Hepatocyte (in vitro differentiated cells): Measurements from ENCODE around the gene KCNMB1. TPM values are rescaled to one million over a fixed set of nuclear protein-coding genes. Genes with fewer than 3 reads are reported as not detected.

Experiments used
- DNase-seq: peaks from one replicate; pipeline ENCODE4 v3.0.0-alpha.2; 2016; ENCODE audit warnings: low spot score
- H2AFZ ChIP-seq: fragments of 200-600 bp; sonication (generic); 2 replicates; pipeline ENCODE4 v1.6.0; 2016; ENCODE audit warnings: antibody characterized with exemption, mild to moderate bottlenecking
- H3K27ac ChIP-seq: fragments of 200-600 bp; sonication (generic); 2 replicates; pipeline ENCODE4 v1.5.1; 2016; ENCODE audit warnings: mild to moderate bottlenecking
- H3K27me3 ChIP-seq: fragments of 200-600 bp; sonication (generic); 2 replicates; pipeline ENCODE4 v1.6.1; 2016
- H3K36me3 ChIP-seq: fragments of 200-600 bp; sonication (generic); replicated peaks from 2 replicates; pipeline ENCODE4 v1.5.1; 2016; ENCODE audit warnings: low read depth; ENCODE audit not compliant: insufficient read depth
- H3K4me1 ChIP-seq: fragments of 200-600 bp; sonication (generic); 2 replicates; pipeline ENCODE4 v1.5.1; 2016; ENCODE audit warnings: mild to moderate bottlenecking, moderate library complexity; ENCODE audit not compliant: insufficient read depth
- H3K4me2 ChIP-seq: fragments of 200-600 bp; sonication (generic); 2 replicates; pipeline ENCODE4 v1.6.0; 2016
- H3K4me3 ChIP-seq: fragments of 200-600 bp; sonication (generic); 2 replicates; pipeline ENCODE4 v1.5.1; 2016; ENCODE audit warnings: mild to moderate bottlenecking
- H3K79me2 ChIP-seq: fragments of 200-600 bp; sonication (generic); 2 replicates; pipeline ENCODE4 v1.6.0; 2017; ENCODE audit warnings: mild to moderate bottlenecking
- H3K9me2 ChIP-seq: fragments of 200-600 bp; sonication (generic); replicated peaks from 2 replicates; pipeline ENCODE4 v1.6.0; 2017; ENCODE audit warnings: mild to moderate bottlenecking; ENCODE audit not compliant: insufficient read depth
- H3K9me3 ChIP-seq: fragments of 200-600 bp; sonication (generic); 2 replicates; pipeline ENCODE4 v1.5.1; 2016; ENCODE audit warnings: low read depth, mild to moderate bottlenecking
- H4K20me1 ChIP-seq: fragments of 200-600 bp; sonication (generic); 2 replicates; pipeline ENCODE4 v1.6.0; 2016; ENCODE audit warnings: mild to moderate bottlenecking; ENCODE audit not compliant: insufficient read depth, poor library complexity, severe bottlenecking
- EZH2 ChIP-seq: fragments of 200-600 bp; sonication (generic); IDR thresholded peaks from 2 replicates; pipeline ENCODE4 v1.6.1; 2016; ENCODE audit warnings: antibody characterized with exemption, mild to moderate bottlenecking, borderline replicate concordance
- EZH2phosphoT487 ChIP-seq: fragments of 200-600 bp; sonication (generic); IDR thresholded peaks from one replicate; pipeline ENCODE4 v1.6.1; 2018; ENCODE audit warnings: antibody characterized with exemption, mild to moderate bottlenecking, low read depth, moderate library complexity; ENCODE audit not compliant: unreplicated experiment, severe bottlenecking
- WGBS: methylation state at CpG from one replicate; pipeline ENCODE4 v1.1.6; 2016; ENCODE audit warnings: low lambda C conversion rate; ENCODE audit errors: missing lambda C conversion rate; 5-methylcytosine and 5-hydroxymethylcytosine counted together
- polyA plus RNA-seq: library from polyadenylated mRNA; unstranded; fragments of >200 nt; fragmentation: Nextera tagmentation; extraction: Ambion mirVana; gene quantifications from 2 replicates; pipeline ENCODE4 v1.2.1, GENCODE V29; 2016
- total RNA-seq: library from RNA; depleted of rRNA; stranded (reverse); fragments of >200 nt; gene quantifications from 2 replicates; pipeline ENCODE4 v1.2.3, GENCODE V29; 2014
- TF ChIP-seq, protein P1 (sequence below): fragments of 200-600 bp; sonication (generic); IDR thresholded peaks from 2 replicates; pipeline ENCODE4 v1.5.1; 2016; ENCODE audit warnings: antibody characterized with exemption, mild to moderate bottlenecking; ENCODE audit not compliant: poor library complexity

Gene KCNMB1
- total and polyA plus RNA-seq, 2 experiments from 2014 or later, result 0.07 to 0.19 TPM

DNA sequence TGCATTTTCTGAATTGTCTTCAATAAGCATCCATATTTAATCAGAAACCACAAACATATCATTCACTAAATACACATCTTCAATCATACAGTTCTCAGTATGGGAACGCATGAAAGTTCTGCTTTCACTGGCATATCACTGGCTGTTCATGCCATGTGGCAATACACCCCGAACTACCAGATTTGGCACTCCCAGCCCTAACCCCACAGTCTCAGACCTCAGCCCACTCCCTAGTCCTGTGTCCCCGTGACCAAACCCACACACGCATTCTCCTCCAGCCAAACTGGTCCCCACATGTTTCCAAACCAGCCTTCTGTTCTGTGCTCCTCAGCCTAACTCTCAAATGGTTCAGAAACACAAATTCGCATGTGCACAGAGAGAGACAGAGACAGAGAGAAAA, 20.6 kb downstream of the KCNMB1 start:
- Histone ChIP-seq H3K4me2 (no peak overlapping the region), H3K36me3 (no peaks in the 10 kb centered on the region), H3K79me2 (no peaks in the 10 kb centered on the region), H2AFZ (no peak overlapping the region), H3K27ac (no peak overlapping the region), H4K20me1 (no peaks in the 10 kb centered on the region), H3K4me1 (no peaks in the 10 kb centered on the region), H3K27me3 (peaks cover 6% of the 10 kb centered on the region), H3K9me2 (no peaks in the 10 kb centered on the region), H3K9me3 (no peaks in the 10 kb centered on the region), H3K4me3 (no peak overlapping the region)
- WGBS, result 97% methylated on average over 5 of the region's 5 CpGs
- no peak for DNase-seq
- TF ChIP-seq EZH2phosphoT487 (no peak), EZH2 (no peak)
- TF ChIP-seq, protein P1, sequence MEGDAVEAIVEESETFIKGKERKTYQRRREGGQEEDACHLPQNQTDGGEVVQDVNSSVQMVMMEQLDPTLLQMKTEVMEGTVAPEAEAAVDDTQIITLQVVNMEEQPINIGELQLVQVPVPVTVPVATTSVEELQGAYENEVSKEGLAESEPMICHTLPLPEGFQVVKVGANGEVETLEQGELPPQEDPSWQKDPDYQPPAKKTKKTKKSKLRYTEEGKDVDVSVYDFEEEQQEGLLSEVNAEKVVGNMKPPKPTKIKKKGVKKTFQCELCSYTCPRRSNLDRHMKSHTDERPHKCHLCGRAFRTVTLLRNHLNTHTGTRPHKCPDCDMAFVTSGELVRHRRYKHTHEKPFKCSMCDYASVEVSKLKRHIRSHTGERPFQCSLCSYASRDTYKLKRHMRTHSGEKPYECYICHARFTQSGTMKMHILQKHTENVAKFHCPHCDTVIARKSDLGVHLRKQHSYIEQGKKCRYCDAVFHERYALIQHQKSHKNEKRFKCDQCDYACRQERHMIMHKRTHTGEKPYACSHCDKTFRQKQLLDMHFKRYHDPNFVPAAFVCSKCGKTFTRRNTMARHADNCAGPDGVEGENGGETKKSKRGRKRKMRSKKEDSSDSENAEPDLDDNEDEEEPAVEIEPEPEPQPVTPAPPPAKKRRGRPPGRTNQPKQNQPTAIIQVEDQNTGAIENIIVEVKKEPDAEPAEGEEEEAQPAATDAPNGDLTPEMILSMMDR, result no peak

- Histone ChIP-seq H3K4me1 (no peaks in the 10 kb centered on the region), H3K4me2 (no peak overlapping the region), H3K27ac (no peak overlapping the region), H2AFZ (no peak overlapping the region), H3K4me3 (no peak overlapping the region), H3K36me3 (no peaks in the 10 kb centered on the region), H3K79me2 (no peaks in the 10 kb centered on the region), H3K9me2 (no peaks in the 10 kb centered on the region), H3K27me3 (peaks cover 6% of the 10 kb centered on the region), H4K20me1 (no peaks in the 10 kb centered on the region), H3K9me3 (no peaks in the 10 kb centered on the region)
- 86% methylated on average over 3 of the region's 3 CpGs for WGBS
- TF ChIP-seq EZH2phosphoT487 (no peak), EZH2 (no peak)
- TF ChIP-seq, protein P1, result no peak
- DNase-seq, result no peak
These were observed 22.9 kb downstream of the KCNMB1 start for GRCh38 chr5:170366276-170366675.

GRCh38 chr5:170365831-170366230, 23.3 kb downstream of the KCNMB1 start:
- Histone ChIP-seq H3K4me3 (no peak overlapping the region), H3K9me3 (no peaks in the 10 kb centered on the region), H3K9me2 (no peaks in the 10 kb centered on the region), H4K20me1 (no peaks in the 10 kb centered on the region), H3K36me3 (no peaks in the 10 kb centered on the region), H3K27me3 (peaks cover 6% of the 10 kb centered on the region), H3K4me2 (no peak overlapping the region), H3K27ac (no peak overlapping the region), H2AFZ (no peak overlapping the region), H3K4me1 (no peaks in the 10 kb centered on the region), H3K79me2 (no peaks in the 10 kb centered on the region)
- WGBS, result 83% methylated on average over 5 of the region's 5 CpGs
- no peak for DNase-seq
- TF ChIP-seq EZH2, result no peak
- TF ChIP-seq, protein P1, result no peak
- no peak for TF ChIP-seq EZH2phosphoT487

- H3K9me2 ChIP-seq, result no peaks in the 10 kb centered on the region
- no peaks in the 10 kb centered on the region for H3K36me3 ChIP-seq
- TF ChIP-seq EZH2phosphoT487 (no peak), EZH2 (no peak)
- TF ChIP-seq, protein P1, result no peak
- no peaks in the 10 kb centered on the region for H3K4me1 ChIP-seq
- H3K4me2 ChIP-seq, result no peak overlapping the region
- DNase-seq, result no peak
- H3K27ac ChIP-seq, result no peak overlapping the region
- H2AFZ ChIP-seq, result no peak overlapping the region
- H3K27me3 ChIP-seq, result peaks cover 6% of the 10 kb centered on the region
- no peaks in the 10 kb centered on the region for H3K9me3 ChIP-seq
- 94% methylated on average over 8 of the region's 8 CpGs for WGBS
- no peaks in the 10 kb centered on the region for H3K79me2 ChIP-seq
- no peaks in the 10 kb centered on the region for H4K20me1 ChIP-seq
- H3K4me3 ChIP-seq, result no peak overlapping the region
These were observed 24.2 kb downstream of the KCNMB1 start for GRCh38 chr5:170365011-170365410.
